ENCODE measurements around the gene GPR156.

- TF ChIP-seq CTCF (conservative IDR thresholded peaks at IDR 0.05; ENCODE audit: low read depth, low read length) (no peak), POLR2A (IDR thresholded peaks at IDR 0.05; ENCODE audit: low read depth, low read length) (no peak), ELK1 (IDR thresholded peaks at IDR 0.05; ENCODE audit: borderline replicate concordance, low read depth, low read length) (no peak), USF2 (IDR thresholded peaks at IDR 0.05; ENCODE audit: low read depth, low read length) (no peak), CHD1 (IDR thresholded peaks at IDR 0.05; ENCODE audit: low read depth, low read length) (no peak), RFX5 (IDR thresholded peaks at IDR 0.05; ENCODE audit: low read depth, low read length) (no peak), MAFK (IDR thresholded peaks at IDR 0.05; ENCODE audit: low read depth, low read length) (no peak), RAD21 (IDR thresholded peaks at IDR 0.05; ENCODE audit: low read length) (no peak)
Observed at GRCh38 chr3:120263792-120264191, 21.2 kb downstream of the GPR156 start.
